Adrenal gland (tissue), 12 donors: ENCODE data around the gene NIPAL1. TPM values are rescaled to one million over a fixed set of nuclear protein-coding genes. Genes with fewer than 3 reads are reported as not detected.

Experiments
- DNase-seq, 7 donors: peaks; one replicate each; pipeline ENCODE4 v3.0.0-alpha.2; 2019 to 2020
- H3K27ac ChIP-seq, 5 donors: fragments of 200-600 bp; sonication (generic) in 4 of 5; 1 replicate in 3 of 5; 2 replicates in 2 of 5; pipeline versions ENCODE4 v1.5.1 to v1.8.0; 2016 to 2020; ENCODE audit warnings: mild to moderate bottlenecking in 1 of 5
- H3K27me3 ChIP-seq: fragments of 200-600 bp; 2 replicates; pipeline ENCODE4 v1.8.0; 2021
- H3K36me3 ChIP-seq, 2 donors: fragments of 200-600 bp; replicated peaks in 1 of 2; 1 replicate in 1 of 2; 2 replicates in 1 of 2; pipeline versions ENCODE4 v1.5.1 to v1.8.0; 2018 to 2022
- H3K4me1 ChIP-seq, 2 donors: fragments of 200-600 bp; replicated peaks in 1 of 2; 1 replicate in 1 of 2; 2 replicates in 1 of 2; pipeline versions ENCODE4 v1.5.1 to v1.8.0; 2018 to 2021
- H3K4me3 ChIP-seq, 4 donors: fragments of 200-600 bp; sonication (generic) in 3 of 4; one replicate each; pipeline ENCODE4 v1.5.1; 2016 to 2018
- H3K9me3 ChIP-seq, 3 donors: fragments of 200-600 bp; sonication (generic) in 1 of 3; replicated peaks in 1 of 3; 1 replicate in 2 of 3; 2 replicates in 1 of 3; pipeline versions ENCODE4 v1.5.1 to v1.8.0; 2016 to 2021
- POLR2A ChIP-seq, 2 donors: fragments of 450-650 bp; IDR thresholded peaks; one replicate each; pipeline ENCODE4 v1.6.1; 2017; ENCODE audit warnings: antibody characterized with exemption in 2 of 2, mild to moderate bottlenecking in 2 of 2, moderate library complexity in 1 of 2
- WGBS, 4 donors: extraction: QIAGEN DNeasy Blood & Tissue Kit in 2 of 4; methylation state at CpG; one replicate each; pipeline versions ENCODE4 v1.1.5 to v1.1.7; 2013 to 2017; 5-methylcytosine and 5-hydroxymethylcytosine counted together
- intact Hi-C, 2 donors: fragments of 100-400 bp; cut with DNase I; formaldehyde crosslinking; loops; one replicate each; pipeline versions ENCODE4 v1.14.1 to v1.15.0; 2022 to 2023
- polyA plus RNA-seq, 3 donors: library from polyadenylated mRNA; stranded (reverse); fragments of 200-250 nt in 2 of 3; fragments of 350-450 nt in 1 of 3; fragmentation: Illumina TruSeq in 1 of 3; extraction: RNeasy Lipid Tissue Mini Kit (QIAGEN cat#74804) in 1 of 3; gene quantifications; one replicate each; pipeline ENCODE4 v1.2.3, GENCODE V29; 2013 to 2014
- total RNA-seq, 9 donors: library from RNA; depleted of rRNA in 4 of 9; stranded (reverse); fragments of >200 nt in 4 of 9; fragments of 120-200 nt in 1 of 9; fragmentation: NEBNext Ultra II Directional in 1 of 9; extraction: Animal tissue kit (Norgen Biotek cat#: 25700) in 1 of 9; gene quantifications; one replicate each; pipeline versions ENCODE4 v1.1.0 to v1.2.4, GENCODE V29; 2013 to 2023
- TF ChIP-seq, protein P1 (sequence below), 6 experiments: fragments of 450-650 bp in 4 of 6; fragments of 200-600 bp in 2 of 6; sonication (generic) in 1 of 6; IDR thresholded peaks; 1 replicate in 5 of 6; 2 replicates in 1 of 6; pipeline versions ENCODE4 v1.5.1 to v1.8.0; 2016 to 2021; ENCODE audit warnings: antibody characterized with exemption in 6 of 6, mild to moderate bottlenecking in 2 of 6, moderate library complexity in 1 of 6
- donor health status: healthy with polysubstance abuse.
- donor health status: Bipolar disorder and iron deficiency.
- donor health status: DM: yes; HTN: yes; CAD: no.
- donor health status: DM: no; HTN: no; CAD: no.
- donor health status: DM: no; HTN: no; CAD: no.
- donor health status: DM: yes; HTN: yes; CAD: no.

NIPAL1 gene
- total and polyA plus RNA-seq, 12 donors: 0.03 to 1.5 (median 0.75) TPM; not detected in 1

DNA sequence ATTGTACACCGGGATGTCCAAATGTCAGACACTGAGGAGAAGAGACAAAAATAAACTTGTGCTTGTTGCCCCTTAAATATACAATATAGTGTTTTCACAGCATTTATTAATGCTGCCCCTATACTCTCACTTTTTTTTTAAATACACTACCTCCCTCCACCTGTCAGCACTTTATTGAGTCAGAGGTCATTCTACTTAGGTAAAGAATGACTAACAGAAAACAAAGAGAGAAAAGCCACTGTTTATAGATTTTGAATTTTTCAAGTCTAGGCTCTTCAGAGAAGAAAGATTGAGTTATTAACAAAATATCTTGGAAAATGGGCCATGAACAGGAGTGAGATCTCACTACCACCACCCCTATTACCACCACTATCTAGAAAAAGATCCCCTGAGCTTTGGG lies 58.1 kb downstream of the NIPAL1 start:
- Histone ChIP-seq H3K4me3 (no peak overlapping the region), H3K27me3 (no peaks in the 10 kb centered on the region), H3K4me1 (no peaks in the 10 kb centered on the region), H3K36me3 (no peaks in the 10 kb centered on the region), H3K27ac (no peak overlapping the region), H3K9me3 (no peaks in the 10 kb centered on the region)
- DNase-seq: no peak
- 67 to 87% (median 74%) methylated on average over 1 of the region's 1 CpG for WGBS, 4 donors
- TF ChIP-seq POLR2A (IDR thresholded peaks at IDR 0.05): no peak
- TF ChIP-seq, protein P1, sequence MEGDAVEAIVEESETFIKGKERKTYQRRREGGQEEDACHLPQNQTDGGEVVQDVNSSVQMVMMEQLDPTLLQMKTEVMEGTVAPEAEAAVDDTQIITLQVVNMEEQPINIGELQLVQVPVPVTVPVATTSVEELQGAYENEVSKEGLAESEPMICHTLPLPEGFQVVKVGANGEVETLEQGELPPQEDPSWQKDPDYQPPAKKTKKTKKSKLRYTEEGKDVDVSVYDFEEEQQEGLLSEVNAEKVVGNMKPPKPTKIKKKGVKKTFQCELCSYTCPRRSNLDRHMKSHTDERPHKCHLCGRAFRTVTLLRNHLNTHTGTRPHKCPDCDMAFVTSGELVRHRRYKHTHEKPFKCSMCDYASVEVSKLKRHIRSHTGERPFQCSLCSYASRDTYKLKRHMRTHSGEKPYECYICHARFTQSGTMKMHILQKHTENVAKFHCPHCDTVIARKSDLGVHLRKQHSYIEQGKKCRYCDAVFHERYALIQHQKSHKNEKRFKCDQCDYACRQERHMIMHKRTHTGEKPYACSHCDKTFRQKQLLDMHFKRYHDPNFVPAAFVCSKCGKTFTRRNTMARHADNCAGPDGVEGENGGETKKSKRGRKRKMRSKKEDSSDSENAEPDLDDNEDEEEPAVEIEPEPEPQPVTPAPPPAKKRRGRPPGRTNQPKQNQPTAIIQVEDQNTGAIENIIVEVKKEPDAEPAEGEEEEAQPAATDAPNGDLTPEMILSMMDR (IDR thresholded peaks at IDR 0.05): no peak
- intact Hi-C loops: no loop called here

DNA sequence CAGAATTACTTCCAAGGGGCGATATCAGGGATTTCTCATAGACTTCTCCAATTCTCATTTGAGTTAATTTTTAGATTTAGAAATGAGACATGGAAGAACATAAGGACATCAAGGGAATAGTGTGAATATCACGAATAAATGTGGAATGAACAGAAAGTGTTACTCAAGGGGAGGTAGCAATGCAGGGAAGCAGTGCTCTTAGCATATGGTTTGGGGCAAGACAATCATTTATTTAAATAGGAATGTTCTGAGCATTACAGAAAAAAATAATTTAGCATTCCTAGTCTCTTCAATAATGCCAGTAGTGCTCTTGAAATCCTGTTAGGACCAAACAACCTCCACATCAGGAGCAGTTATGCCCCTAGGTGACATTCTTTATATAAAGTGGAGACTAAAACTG lies 61.9 kb downstream of the NIPAL1 start:
- Histone ChIP-seq H3K4me3 (no peak overlapping the region), H3K27ac (no peak overlapping the region), H3K36me3 (no peaks in the 10 kb centered on the region), H3K4me1 (peaks cover 4 to 6% of the 10 kb centered on the region in 2 donors), H3K9me3 (no peaks in the 10 kb centered on the region), H3K27me3 (no peaks in the 10 kb centered on the region)
- no peak for TF ChIP-seq POLR2A (IDR thresholded peaks at IDR 0.05)
- TF ChIP-seq, protein P1 (IDR thresholded peaks at IDR 0.05): no peak
- intact Hi-C loops: no loop called here
- WGBS, 4 donors: 69 to 94% (median 83%) methylated on average over 2 of the region's 2 CpGs
- no peak for DNase-seq

DNA sequence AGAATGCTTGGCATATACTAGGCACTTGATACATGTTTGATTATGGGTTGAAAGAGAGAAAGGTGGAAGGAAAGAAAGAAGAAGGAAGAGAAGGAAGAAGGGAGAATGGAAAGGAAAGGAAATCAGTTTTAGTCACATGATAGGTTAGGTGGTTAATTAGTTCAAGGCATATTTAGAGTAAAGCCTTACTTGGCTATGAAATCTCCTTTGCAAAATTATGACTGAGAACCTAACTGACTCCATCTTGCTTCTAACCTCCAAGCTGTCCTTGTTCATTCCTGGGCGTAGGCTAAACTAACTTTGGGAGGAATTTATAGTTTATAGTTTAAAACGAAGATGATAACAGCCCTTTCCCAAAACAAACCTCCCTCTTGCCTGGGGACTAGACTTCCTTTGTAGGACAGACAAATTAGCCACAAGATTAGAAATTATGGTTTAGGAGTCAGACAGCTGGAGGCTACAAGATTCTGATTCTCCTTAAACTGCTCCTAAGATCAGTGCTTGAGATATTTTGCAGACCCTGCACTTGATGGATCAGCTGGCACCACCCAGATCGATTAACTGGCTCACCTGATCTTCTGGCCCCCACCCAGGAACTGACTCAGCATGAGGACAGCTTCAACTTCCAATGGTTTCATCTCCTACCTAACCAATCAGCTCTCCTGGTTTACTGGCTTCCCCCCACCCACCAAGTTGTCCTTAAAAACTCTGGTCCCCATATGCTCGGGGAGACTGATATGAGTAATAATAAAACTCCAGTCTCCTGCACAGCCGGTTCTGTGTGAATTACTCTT lies 62.5 kb downstream of the NIPAL1 start:
- Histone ChIP-seq H3K27me3 (no peaks in the 10 kb centered on the region), H3K36me3 (no peaks in the 10 kb centered on the region), H3K27ac (no peak overlapping the region), H3K9me3 (no peaks in the 10 kb centered on the region), H3K4me1 (peaks cover 4 to 6% of the 10 kb centered on the region in 2 donors), H3K4me3 (no peak overlapping the region)
- no peak for DNase-seq
- intact Hi-C loops: no loop called here
- WGBS, 4 donors: 66 to 77% (median 75%) methylated on average over 5 of the region's 5 CpGs
- TF ChIP-seq POLR2A (IDR thresholded peaks at IDR 0.05): no peak
- TF ChIP-seq, protein P1 (IDR thresholded peaks at IDR 0.05): no peak

DNA sequence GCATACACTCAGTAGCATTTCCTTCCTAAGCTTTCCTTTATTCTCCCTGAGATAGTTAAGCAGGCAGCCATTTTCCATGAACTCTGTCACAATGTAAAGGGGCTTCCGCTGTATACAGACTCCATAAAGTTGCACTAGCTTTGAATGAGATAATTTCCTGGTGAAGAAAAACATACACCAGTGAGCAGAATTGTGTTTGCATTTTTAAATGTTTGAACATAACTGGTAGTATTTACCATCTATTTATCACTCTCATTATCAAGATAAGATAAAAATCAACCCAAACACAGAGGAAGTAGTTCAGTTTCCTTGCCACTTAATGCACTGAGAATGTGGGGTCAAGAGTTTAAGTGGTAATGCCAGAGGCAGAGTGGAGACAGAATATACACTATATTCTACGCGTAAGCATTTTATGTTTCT lies 63.4 kb downstream of the NIPAL1 start:
- intact Hi-C loops: no loop called here
- no peaks in the 10 kb centered on the region for H3K27me3 ChIP-seq
- 66 to 94% (median 85%) methylated on average over 3 of the region's 3 CpGs for WGBS, 4 donors

More for the DNA sequence above, 63.4 kb downstream of the NIPAL1 start:
- Histone ChIP-seq H3K27ac (no peak overlapping the region), H3K4me1 (peaks cover 4 to 6% of the 10 kb centered on the region in 2 donors), H3K36me3 (no peaks in the 10 kb centered on the region), H3K9me3 (no peaks in the 10 kb centered on the region), H3K4me3 (no peak overlapping the region)
- TF ChIP-seq, protein P1 (IDR thresholded peaks at IDR 0.05): no peak
- no peak for TF ChIP-seq POLR2A (IDR thresholded peaks at IDR 0.05)
- DNase-seq: no peak
